Sciatic nerve (tissue), 2 donors: Measurements from ENCODE around the gene ERMP1. TPM values are rescaled to one million over a fixed set of nuclear protein-coding genes. Genes with fewer than 3 reads are reported as not detected.
"Not testable (repeated sequence)": the region's sequence is repeated elsewhere in the genome, so short reads cannot be mapped to it uniquely, and the experiment has no call there.

Experiments used
- ATAC-seq: fragments of 200-7000 bp; cut with Tn5 transposase; one replicate; pipeline ENCODE4 v1.9.1; 2020; ENCODE audit warnings: mild to moderate bottlenecking, moderate library complexity
- DNase-seq: peaks from one replicate; pipeline ENCODE4 v3.0.0-alpha.2; 2020; ENCODE audit warnings: low spot score
- intact Hi-C: fragments of 100-400 bp; cut with DNase I; formaldehyde crosslinking; loops from one replicate; pipeline ENCODE4 v1.14.2; 2022
- total RNA-seq: library from RNA; stranded (reverse); fragmentation: NEBNext Ultra II Directional; extraction: Animal tissue kit (Norgen Biotek cat#: 25700); gene quantifications from one replicate; pipeline ENCODE4 v1.2.1, GENCODE V29; 2021
- donor health status: DM: no; HTN: no; CAD: no.
- donor health status: DM: no; HTN: no; CAD: no.

The ERMP1 gene
- 18.3 TPM for total RNA-seq

GRCh38 chr9:5832538-5833529 is at the start of gene ERMP1:
ERMP1 (minus strand) TSS chr9:5833117; CDS start chr9:5833027, 90 bp downstream.
- intact Hi-C loops: no loop called here
- ATAC-seq: peak; percentile 96

GRCh38 chr9:5882244-5883012 is 49.5 kb upstream of the ERMP1 start:
- intact Hi-C loops: loop anchor here (10.0 kb wide), 1 partner anchor 172 kb away; no protein-coding TSS in a partner anchor
- ATAC-seq, DNase-seq: not testable (repeated sequence)

More at GRCh38 chr9:5832538-5833529, at the start of gene ERMP1:
- DNase-seq: peak; percentile 94

GRCh38 chr9:5879419-5880181 is 46.7 kb upstream of the ERMP1 start:
- ATAC-seq (no peak), DNase-seq (no peak)
- intact Hi-C loops: loop anchor here (10.0 kb wide), 1 partner anchor 175 kb away; no protein-coding TSS in a partner anchor

GRCh38 chr9:5876711-5877110 is 43.8 kb upstream of the ERMP1 start:
- intact Hi-C loops: no loop called here
- ATAC-seq: no peak

GRCh38 chr9:5876026-5876425 is 43.1 kb upstream of the ERMP1 start:
- DNase-seq (no peak), ATAC-seq (no peak)
- intact Hi-C loops: no loop called here

More at GRCh38 chr9:5876711-5877110, 43.8 kb upstream of the ERMP1 start:
- DNase-seq: no peak

- intact Hi-C loops: no loop called here
- ATAC-seq: no peak
Observed at GRCh38 chr9:5874048-5874447, 41.1 kb upstream of the ERMP1 start.

GRCh38 chr9:5873439-5873838 is 40.5 kb upstream of the ERMP1 start:
- ATAC-seq (no peak), DNase-seq (no peak)
- intact Hi-C loops: no loop called here

More at GRCh38 chr9:5874048-5874447, 41.1 kb upstream of the ERMP1 start:
- DNase-seq: no peak

- ATAC-seq (no peak), DNase-seq (no peak)
- intact Hi-C loops: no loop called here
Observed at GRCh38 chr9:5872511-5872910, 39.6 kb upstream of the ERMP1 start.

- no peak for DNase-seq
- intact Hi-C loops: no loop called here
- ATAC-seq: no peak
Observed at GRCh38 chr9:5871785-5872184, 38.9 kb upstream of the ERMP1 start.

GRCh38 chr9:5870691-5871090 is 37.8 kb upstream of the ERMP1 start:
- intact Hi-C loops: no loop called here
- ATAC-seq (no peak), DNase-seq (no peak)

GRCh38 chr9:5870020-5870339 is 37.1 kb upstream of the ERMP1 start:
- no peak for ATAC-seq
- intact Hi-C loops: no loop called here

GRCh38 chr9:5869315-5870019 is 36.5 kb upstream of the ERMP1 start:
- DNase-seq: no peak
- intact Hi-C loops: no loop called here
- ATAC-seq: no peak

More at GRCh38 chr9:5870020-5870339, 37.1 kb upstream of the ERMP1 start:
- DNase-seq: no peak

- ATAC-seq (no peak), DNase-seq (no peak)
- intact Hi-C loops: no loop called here
Observed at GRCh38 chr9:5868235-5868634, 35.3 kb upstream of the ERMP1 start.

GRCh38 chr9:5866685-5867084 is 33.8 kb upstream of the ERMP1 start:
- no peak for ATAC-seq
- DNase-seq: no peak
- intact Hi-C loops: no loop called here

GRCh38 chr9:5866272-5866671 is 33.4 kb upstream of the ERMP1 start:
- DNase-seq: no peak
- intact Hi-C loops: no loop called here
- ATAC-seq: no peak

GRCh38 chr9:5864446-5864845 is 31.5 kb upstream of the ERMP1 start:
- no peak for ATAC-seq
- intact Hi-C loops: no loop called here

GRCh38 chr9:5863092-5863746 is 30.3 kb upstream of the ERMP1 start:
- intact Hi-C loops: no loop called here
- ATAC-seq (no peak), DNase-seq (no peak)

More at GRCh38 chr9:5864446-5864845, 31.5 kb upstream of the ERMP1 start:
- DNase-seq: no peak

GRCh38 chr9:5858833-5859232 is 25.9 kb upstream of the ERMP1 start:
- ATAC-seq (no peak), DNase-seq (no peak)
- intact Hi-C loops: no loop called here
